HEK293T (cell line): ENCODE data around the gene TP53.

Experiments
- CTCF ChIA-PET: fragments of 350-600 bp; formaldehyde crosslinking; extraction: SDS; loops from one replicate; lab custom pipeline; 2021; ENCODE audit warnings: antibody characterized with exemption, inconsistent platforms; lab: Yijun Ruan, JAX
- POLR2A ChIA-PET: fragments of 350-600 bp; formaldehyde crosslinking; extraction: SDS; loops from one replicate; lab custom pipeline; 2020; ENCODE audit warnings: antibody characterized with exemption, inconsistent platforms; lab: Yijun Ruan, JAX
- DNase-seq: peaks from one replicate; pipeline ENCODE4 v3.0.0; 2012; ENCODE audit warnings: mixed read lengths; ENCODE audit errors: extremely low spot score
- ARNT ChIP-seq: fragments of 450-650 bp; IDR thresholded peaks from 2 replicates; pipeline ENCODE4 v1.6.1; 2017; ENCODE audit warnings: mild to moderate bottlenecking
- BHLHE40 ChIP-seq: fragments of 450-650 bp; IDR thresholded peaks from 2 replicates; pipeline ENCODE4 v1.6.1; 2016; ENCODE audit warnings: mild to moderate bottlenecking, moderate library complexity, borderline replicate concordance
- CTBP1 ChIP-seq: fragments of 450-650 bp; IDR thresholded peaks from 2 replicates; pipeline ENCODE4 v1.6.1; 2016; ENCODE audit warnings: borderline replicate concordance
- ELF4 ChIP-seq: fragments of 450-650 bp; IDR thresholded peaks from 2 replicates; pipeline ENCODE4 v1.6.1; 2017; ENCODE audit warnings: antibody characterized with exemption
- FOXA1 ChIP-seq: fragments of 450-650 bp; IDR thresholded peaks from 2 replicates; pipeline ENCODE4 v1.6.1; 2016; ENCODE audit warnings: mild to moderate bottlenecking
- FOXK2 ChIP-seq: fragments of 450-650 bp; IDR thresholded peaks from 2 replicates; pipeline ENCODE4 v1.6.1; 2016; ENCODE audit warnings: mild to moderate bottlenecking
- FOXM1 ChIP-seq: fragments of 450-650 bp; IDR thresholded peaks from 2 replicates; pipeline ENCODE4 v1.6.1; 2017; ENCODE audit warnings: mild to moderate bottlenecking, borderline replicate concordance
- HDGF ChIP-seq: fragments of 450-650 bp; IDR thresholded peaks from 2 replicates; pipeline ENCODE4 v1.6.1; 2017; ENCODE audit warnings: antibody characterized with exemption, borderline replicate concordance
- L3MBTL2 ChIP-seq: fragments of 450-650 bp; conservative IDR thresholded peaks from 2 replicates; pipeline ENCODE4 v1.6.1; 2016; ENCODE audit warnings: mild to moderate bottlenecking
- LEF1 ChIP-seq: fragments of 450-650 bp; IDR thresholded peaks from 2 replicates; pipeline ENCODE4 v1.6.1; 2017; ENCODE audit warnings: mild to moderate bottlenecking, borderline replicate concordance
- NFRKB ChIP-seq: fragments of 450-650 bp; IDR thresholded peaks from 2 replicates; pipeline ENCODE4 v1.6.1; 2016; ENCODE audit warnings: mild to moderate bottlenecking, moderate library complexity
- PKNOX1 ChIP-seq: fragments of 450-650 bp; IDR thresholded peaks from 2 replicates; pipeline ENCODE4 v1.6.1; 2016
- SP1 ChIP-seq: fragments of 450-650 bp; IDR thresholded peaks from 2 replicates; pipeline ENCODE4 v1.6.1; 2017
- SUZ12 ChIP-seq: fragments of 450-650 bp; IDR thresholded peaks from 2 replicates; pipeline ENCODE4 v1.6.1; 2016; ENCODE audit warnings: mild to moderate bottlenecking
- TARDBP ChIP-seq: fragments of 450-650 bp; IDR thresholded peaks from 2 replicates; pipeline ENCODE4 v1.6.1; 2016
- ZNF384 ChIP-seq: fragments of 450-650 bp; IDR thresholded peaks from 2 replicates; pipeline ENCODE4 v1.6.1; 2016

TP53 gene

GRCh38 chr17:7656958-7657609, 30.2 kb downstream of the TP53 start:
- DNase-seq, result peak; percentile 55
- TF ChIP-seq L3MBTL2 (no peak), ELF4 (no peak), FOXA1 (no peak), ZNF384 (no peak), HDGF (no peak), ARNT (no peak), SUZ12 (no peak), BHLHE40 (no peak), TARDBP (no peak), FOXM1 (no peak), SP1 (no peak), CTBP1 (no peak), LEF1 (no peak), PKNOX1 (no peak), NFRKB (no peak), FOXK2 (no peak)
- CTCF ChIA-PET, result interaction anchor here (0.6 to 0.7 kb wide), 2 partner anchors 200 to 531 kb away, joined by 4 read pairs; partner anchors contain the start of gene NAA38
- POLR2A ChIA-PET, result interaction anchor here (1.1 to 10.6 kb wide), 4 partner anchors 22 to 43 kb away, joined by 3 to 143 read pairs (median 6); partner anchors contain the start of genes SAT2, TP53 and WRAP53

- CTCF ChIA-PET, result interaction anchor here (1.2 kb wide), 1 partner anchor 23 kb away, joined by 4 read pairs; no protein-coding TSS in a partner anchor
- POLR2A ChIA-PET, result interaction anchor here (1.4 to 10.6 kb wide), 2 partner anchors 31 to 71 kb away, joined by 5 to 143 read pairs; partner anchors contain the start of genes MPDU1, TP53 and WRAP53
- TF ChIP-seq FOXA1 (no peak), TARDBP (no peak), ELF4 (no peak)
- no peak for DNase-seq
These were observed 31.8 kb downstream of the TP53 start for GRCh38 chr17:7655541-7655840.

GRCh38 chr17:7654832-7655540, 32.3 kb downstream of the TP53 start:
- TF ChIP-seq L3MBTL2, result no peak
- no peak for TF ChIP-seq FOXA1
- no peak for TF ChIP-seq SP1
- no peak for TF ChIP-seq ZNF384
- TF ChIP-seq LEF1, result no peak
- TF ChIP-seq HDGF, result no peak
- TF ChIP-seq BHLHE40, result no peak
- TF ChIP-seq TARDBP, result no peak
- ChIA-PET POLR2A (interaction anchor here (1.4 to 10.6 kb wide), 2 partner anchors 31 to 71 kb away, joined by 5 to 143 read pairs; partner anchors contain the start of genes MPDU1, TP53 and WRAP53), CTCF (interaction anchor here (0.6 kb wide), 1 partner anchor 22 kb away, joined by 3 read pairs; no protein-coding TSS in a partner anchor)
- DNase-seq, result no peak

GRCh38 chr17:7652388-7653356, 34.6 kb downstream of the TP53 start:
- no peak for TF ChIP-seq PKNOX1
- no peak for TF ChIP-seq HDGF
- TF ChIP-seq BHLHE40, result no peak
- no peak for TF ChIP-seq ZNF384
- TF ChIP-seq LEF1, result no peak
- TF ChIP-seq ELF4, result no peak
- no peak for TF ChIP-seq FOXA1
- no peak for TF ChIP-seq CTBP1
- TF ChIP-seq NFRKB, result no peak
- DNase-seq, result no peak
- POLR2A ChIA-PET, result interaction anchor here (0.7 to 10.6 kb wide), 3 partner anchors 25 to 1836 kb away, joined by 4 to 143 read pairs (median 13); partner anchors contain the start of genes SAT2, TP53 and WRAP53
- CTCF ChIA-PET, result interaction anchor here (1.8 kb wide), 1 partner anchor 64 kb away, joined by 7 read pairs; no protein-coding TSS in a partner anchor

- POLR2A ChIA-PET, result interaction anchor here (0.7 to 10.6 kb wide), 8 partner anchors 10 to 1835 kb away, joined by 3 to 143 read pairs (median 6); partner anchors contain the start of genes SAT2, TP53 and WRAP53
- CTCF ChIA-PET, result interaction anchor here (0.8 to 1.8 kb wide), 5 partner anchors 17 to 64 kb away, joined by 3 to 10 read pairs (median 6); partner anchors contain the start of genes TP53 and WRAP53
- TF ChIP-seq ZNF384 (no peak), FOXK2 (no peak), CTBP1 (no peak), HDGF (no peak), L3MBTL2 (no peak), ARNT (no peak), SP1 (no peak), PKNOX1 (no peak), ELF4 (no peak), BHLHE40 (no peak), SUZ12 (no peak), TARDBP (no peak), FOXA1 (no peak), FOXM1 (no peak), NFRKB (no peak), LEF1 (no peak)
- no peak for DNase-seq
These were observed 35.5 kb downstream of the TP53 start for GRCh38 chr17:7651665-7652387.
